NCI-H146 (cell line): ENCODE results near the gene RGS11.
A peak's percentile ranks its signal among the peaks of the same experiment; 100 is the strongest.
"Not testable (repeated sequence)": the region's sequence is repeated elsewhere in the genome, so short reads cannot be mapped to it uniquely, and the experiment has no call there.

ENCODE experiments used
- DNase-seq: peaks from one replicate; lab custom pipeline; 2025; lab: John Stamatoyannopoulos, UW

Gene RGS11

DNA sequence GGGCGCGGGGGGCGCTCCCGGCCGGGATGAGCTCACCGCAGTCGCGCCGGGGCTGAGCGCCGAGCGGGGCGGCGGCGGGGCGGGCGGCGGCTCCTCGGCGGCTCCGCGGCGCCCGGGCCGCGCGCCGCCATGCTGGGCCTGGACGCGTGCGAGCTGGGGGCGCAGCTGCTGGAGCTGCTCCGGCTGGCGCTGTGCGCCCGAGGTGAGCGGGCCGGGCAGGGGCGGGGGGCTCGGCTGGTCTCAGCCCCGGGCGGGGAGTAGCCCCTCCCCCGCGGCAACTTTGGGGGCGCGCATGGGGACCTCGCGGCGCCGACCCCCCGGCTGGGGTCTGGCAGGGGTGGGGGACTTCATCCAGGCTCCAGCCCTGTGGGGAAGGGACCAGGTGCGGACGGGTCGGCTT, 4.8 kb upstream of the RGS11 start, which contains the start of gene ARHGDIG:
Gene ARHGDIG, plus strand, starts transcription at position 40 of the 400 bp plus-strand sequence. Its CDS starts 90 bp downstream, at position 130.
- DNase-seq: peak; percentile 23

- DNase-seq: peak; percentile 29
Measured at GRCh38 chr16:280005-280460, 4.3 kb upstream of the RGS11 start.

DNA sequence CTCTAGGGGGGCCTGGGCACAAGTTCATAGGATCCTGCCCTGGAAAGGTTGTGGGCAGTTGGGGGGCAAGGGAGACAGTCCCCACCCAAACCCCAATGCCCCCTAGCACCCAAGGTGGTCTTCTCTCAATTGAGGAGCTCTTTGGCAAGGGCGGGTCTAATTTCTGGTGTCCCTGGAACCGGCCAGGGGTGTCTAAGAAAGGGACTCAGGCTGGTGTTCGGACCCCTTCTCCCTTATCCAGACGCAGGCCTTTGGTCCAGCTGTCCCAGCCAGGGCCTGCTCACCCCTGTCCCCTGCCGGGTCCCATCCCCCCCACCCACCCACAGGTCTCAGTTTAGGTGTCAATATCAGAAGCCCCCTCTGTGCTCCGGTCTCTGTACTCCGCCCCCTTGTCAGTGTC, 3.8 kb upstream of the RGS11 start:
- no peak for DNase-seq

DNA sequence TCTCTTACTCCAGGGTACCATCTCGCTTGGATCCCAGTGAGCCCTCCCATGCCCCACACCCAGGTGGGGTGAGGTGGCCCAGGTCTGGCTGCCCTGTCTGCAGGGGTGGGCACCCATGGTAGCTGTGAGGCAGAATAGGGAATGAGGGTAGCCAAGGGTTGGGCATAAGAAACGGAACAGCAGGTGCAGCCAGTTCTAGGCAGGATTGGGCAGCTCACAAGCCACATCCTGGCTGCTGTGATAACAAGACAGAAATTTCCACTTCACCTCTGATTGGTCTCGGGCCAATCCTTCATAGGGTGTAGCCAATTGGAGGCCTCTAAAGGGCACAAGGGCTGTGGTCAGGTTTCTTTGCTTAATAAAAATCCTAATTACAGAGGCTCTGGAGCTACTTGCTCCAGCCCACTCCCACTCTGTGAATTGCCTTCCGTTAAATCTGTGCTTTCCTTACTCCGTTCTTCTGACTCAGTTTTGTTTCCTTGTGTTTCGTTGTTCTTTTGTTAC, 3.2 kb upstream of the RGS11 start:
- peak; percentile 81 for DNase-seq

- DNase-seq: no peak
Measured at GRCh38 chr16:276426-277077, 808 bp upstream of the RGS11 start.

DNA sequence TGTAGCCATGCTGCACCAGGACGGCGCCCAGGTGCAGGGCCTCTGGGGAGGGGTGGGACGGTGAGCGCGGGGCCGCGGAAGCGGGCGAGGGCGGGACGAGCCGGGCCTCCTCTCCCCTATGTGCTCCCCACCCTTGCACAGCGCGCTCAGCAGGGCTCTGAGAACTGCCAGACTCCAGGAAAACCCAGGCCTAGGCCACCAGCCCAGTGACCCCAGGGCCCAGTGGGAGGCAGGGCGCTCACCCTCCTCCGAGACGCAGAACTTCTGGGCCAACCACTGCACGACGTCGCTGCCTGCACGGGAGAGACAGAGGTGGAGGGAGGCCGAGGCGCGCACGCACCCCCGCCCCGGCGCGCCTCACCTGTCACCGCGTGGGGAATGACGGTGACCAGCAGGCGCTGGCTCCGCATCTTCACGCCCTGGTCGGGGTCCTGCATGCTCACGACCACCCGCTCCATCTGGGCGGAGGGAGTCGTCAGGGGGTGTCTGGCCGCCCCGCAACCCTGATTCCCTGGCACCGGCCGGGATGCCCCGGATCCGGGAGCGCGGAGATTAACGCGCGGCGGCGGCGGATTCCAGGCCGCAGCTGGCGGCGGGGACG, 603 bp downstream of the RGS11 start:
- peak; percentile 52 for DNase-seq

DNA sequence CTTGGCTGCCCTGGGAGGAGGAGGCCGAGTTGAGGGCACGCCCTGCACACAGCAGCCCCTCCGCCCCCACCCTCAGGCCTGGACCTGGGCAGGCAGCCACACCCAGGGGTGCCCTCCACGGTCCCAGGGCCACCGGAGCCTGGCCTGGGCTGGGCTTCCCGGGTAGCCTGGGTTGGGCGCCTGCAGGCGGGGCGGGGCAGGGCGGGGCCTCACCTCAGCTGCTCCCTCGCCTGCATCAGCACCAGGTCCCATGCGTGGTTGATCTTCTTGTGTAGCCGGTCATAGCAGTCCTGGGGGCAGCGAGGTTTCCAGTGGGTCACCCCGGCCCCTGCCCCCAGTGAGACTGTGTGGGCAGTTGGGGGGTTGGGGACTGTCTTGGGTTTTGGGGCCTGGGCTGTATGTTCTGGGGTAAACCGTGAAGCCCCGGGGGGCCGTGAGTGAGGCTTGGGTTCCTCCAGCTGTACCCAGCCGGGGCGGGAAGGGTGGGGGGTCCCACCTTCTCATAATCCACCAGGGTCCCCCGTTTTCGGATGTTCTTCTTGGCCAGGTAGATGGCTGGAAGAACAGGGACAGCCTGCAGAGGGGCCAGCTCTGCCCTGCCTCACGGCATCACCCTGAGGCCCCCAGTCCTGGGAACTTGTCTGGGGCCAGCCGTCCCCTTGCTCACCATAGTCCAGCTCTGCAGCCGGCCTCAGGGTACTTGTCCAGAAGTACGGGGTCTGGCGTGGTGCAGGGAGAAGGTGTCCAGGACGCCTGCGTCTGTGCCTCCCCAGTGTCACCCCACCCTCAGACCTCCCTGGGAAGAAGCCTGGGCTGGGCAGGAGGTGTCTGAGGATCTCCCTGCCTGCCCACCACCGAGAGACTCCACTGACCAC, 2.0 kb downstream of the RGS11 start:
- no peak for DNase-seq

DNA sequence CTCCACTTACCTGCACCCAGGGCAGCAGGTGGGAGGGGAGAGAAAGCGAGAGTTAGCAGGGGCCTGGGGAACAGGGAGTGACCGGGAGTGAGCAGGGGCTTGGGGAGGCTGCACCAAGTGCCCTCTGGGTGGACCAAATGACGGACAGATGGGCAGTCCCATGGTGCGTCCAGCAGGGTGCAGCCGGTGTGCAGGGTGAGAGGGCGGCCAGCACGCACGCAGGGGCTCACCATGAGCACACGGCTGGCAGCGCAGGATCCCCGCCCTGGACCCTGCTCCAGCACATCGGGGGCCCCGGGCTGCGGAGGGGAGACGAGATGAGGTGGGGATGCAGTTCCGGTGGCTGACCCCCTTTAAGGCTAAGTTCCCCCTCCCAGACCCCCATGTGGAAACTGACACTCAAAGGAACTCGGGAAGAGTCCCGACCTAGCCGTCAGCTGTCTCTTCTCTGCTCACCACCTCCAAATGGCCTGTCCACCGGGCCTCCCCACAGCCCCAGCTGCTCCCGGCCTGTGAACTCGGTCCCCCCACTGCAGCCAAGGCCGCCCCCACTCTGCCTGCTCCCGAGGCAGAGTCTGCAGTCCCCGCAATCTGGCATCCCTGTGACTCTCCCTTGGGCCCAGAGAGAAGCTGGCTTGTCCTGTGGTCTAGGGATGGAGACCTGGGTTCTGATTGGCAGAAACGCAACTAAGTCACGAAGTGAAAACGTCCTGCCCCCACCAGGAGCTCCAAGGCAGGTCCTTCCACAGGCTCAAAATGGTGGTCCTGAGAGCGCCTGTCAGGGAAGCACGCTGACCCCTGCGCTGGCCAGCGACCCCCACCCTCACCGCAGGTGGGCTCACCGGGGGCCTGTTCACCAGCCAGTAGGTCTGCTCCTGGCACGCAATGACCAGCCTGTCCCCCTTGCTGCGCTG, 2.9 kb downstream of the RGS11 start:
- DNase-seq: no peak

DNA sequence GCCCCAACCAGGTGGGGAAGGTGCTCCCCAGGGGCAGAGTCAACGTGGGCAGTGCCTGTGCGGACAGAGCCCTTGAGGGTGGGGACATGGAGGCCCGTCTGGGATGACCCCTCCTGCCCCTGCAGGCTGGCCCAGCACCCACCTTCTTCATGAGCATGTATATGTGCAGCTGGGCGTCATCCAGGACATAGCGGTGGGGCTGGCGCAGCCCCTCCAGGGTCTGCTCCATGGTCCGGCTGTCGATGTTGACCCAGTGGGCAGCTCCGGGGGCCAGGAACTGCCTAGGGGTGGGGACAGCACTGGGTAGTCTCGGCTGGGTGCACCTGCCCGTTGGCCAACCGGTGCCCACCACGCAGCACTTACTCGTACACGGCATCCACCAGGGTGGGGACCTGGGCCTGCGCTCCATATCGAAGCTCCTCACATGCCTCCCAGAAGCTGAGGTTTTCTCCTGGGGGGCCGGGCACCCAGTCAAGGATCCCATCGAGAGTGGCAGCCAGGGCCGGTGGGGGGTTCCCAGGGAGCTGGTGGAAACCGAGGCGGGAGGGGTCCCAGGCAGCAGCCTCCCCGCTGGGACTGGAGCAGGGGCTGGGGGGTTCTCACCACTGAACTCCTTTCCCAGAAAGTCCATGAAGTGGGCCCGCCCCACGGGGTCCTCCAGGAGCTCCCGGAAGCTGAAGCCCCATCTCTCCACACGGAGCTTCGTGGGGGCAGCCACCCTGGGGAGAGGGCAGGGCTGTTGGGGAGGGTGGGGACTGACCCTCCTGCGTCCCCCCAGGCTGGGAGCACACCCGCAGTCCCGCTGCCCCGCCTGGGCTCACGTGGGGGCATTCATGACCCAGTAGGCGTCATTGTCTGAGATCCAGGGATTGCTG, 5.1 kb downstream of the RGS11 start:
- DNase-seq: no peak

- no peak for DNase-seq
Measured at GRCh38 chr16:269061-269796, 6.5 kb downstream of the RGS11 start.

- no peak for DNase-seq
Measured at GRCh38 chr16:268141-269053, 7.3 kb downstream of the RGS11 start.

GRCh38 chr16:267562-267961, 8.2 kb downstream of the RGS11 start:
- DNase-seq: not testable (repeated sequence)

DNA sequence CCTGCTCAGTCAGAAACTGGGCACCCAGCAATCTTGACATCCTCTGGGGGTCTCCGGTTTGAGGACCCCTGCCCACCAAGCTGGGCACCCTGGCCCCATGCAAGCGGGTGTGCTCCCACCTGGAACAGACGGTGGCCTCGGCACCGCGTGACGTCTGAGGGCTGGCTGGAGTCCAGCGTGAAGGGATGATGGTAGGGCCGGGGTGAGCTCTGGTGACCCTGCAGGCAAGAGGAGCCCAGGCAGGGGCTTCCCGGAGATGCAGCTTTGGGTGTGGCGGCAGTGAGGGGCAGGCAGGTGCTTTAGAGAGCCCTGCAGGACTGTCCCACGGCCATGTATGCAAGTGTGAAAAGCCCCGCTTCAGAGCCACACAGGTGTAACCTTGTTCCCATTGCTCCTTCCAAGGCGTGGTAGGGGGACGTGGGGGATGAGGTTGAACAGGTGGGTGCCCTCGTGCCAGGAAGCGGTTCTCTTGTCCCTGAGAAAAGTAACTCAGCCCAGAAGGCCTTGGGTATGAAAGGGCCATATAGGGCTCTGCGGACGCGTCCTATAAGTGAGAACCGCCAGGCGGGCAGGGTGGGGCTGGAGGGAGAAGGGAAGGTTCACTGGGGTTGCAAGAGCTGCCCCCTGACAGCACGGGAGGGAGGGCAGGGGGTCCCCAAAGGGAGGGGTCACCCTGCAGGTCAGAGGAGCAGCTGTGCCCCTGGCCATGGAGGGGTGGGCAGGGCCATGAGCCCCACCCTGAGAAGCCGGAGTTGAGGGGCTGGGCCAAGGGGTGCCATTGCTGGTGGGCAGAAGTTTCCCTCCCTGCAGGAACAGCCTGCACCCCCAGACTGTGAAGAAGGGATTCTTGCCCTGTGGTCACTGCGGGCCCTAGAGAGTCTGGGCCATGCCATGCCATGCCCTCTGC, 9.2 kb downstream of the RGS11 start:
- no peak for DNase-seq

DNA sequence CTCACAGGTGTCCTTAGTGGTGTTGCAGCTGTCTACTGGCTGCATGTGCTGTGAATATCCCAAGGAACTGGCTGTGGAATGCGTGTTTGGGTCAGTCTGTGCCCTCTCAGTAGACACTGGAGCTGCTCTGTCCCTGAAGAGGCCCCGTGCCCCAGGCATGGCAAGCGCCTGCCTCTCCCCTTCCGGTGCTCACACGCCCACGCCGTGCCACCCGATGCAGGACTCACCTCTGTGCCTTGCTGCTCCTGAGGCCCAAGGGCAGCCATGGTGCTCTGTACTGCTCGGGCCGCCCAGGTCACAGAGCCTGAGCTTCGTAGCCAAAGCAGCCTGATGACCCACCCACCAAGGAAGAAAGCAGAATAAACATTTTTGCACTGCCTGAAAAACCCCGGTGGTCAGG, 10.0 kb downstream of the RGS11 start:
- DNase-seq: no peak

- DNase-seq: no peak
Measured at GRCh38 chr16:265002-265529, 10.7 kb downstream of the RGS11 start.

- DNase-seq: no peak
Measured at GRCh38 chr16:264440-264951, 11.2 kb downstream of the RGS11 start.

GRCh38 chr16:263944-264343, 11.8 kb downstream of the RGS11 start:
- no peak for DNase-seq
